SH-SY5Y (cell line): ENCODE results near the gene LMF1.

Source experiments
- GATA2 ChIP-seq: IDR thresholded peaks from 2 replicates; pipeline ENCODE4 v1.6.1; 2011; ENCODE audit warnings: mild to moderate bottlenecking, low read depth, low read length
- GATA3 ChIP-seq: IDR thresholded peaks from 2 replicates; pipeline ENCODE4 v1.6.1; 2011; ENCODE audit warnings: low read depth, mild to moderate bottlenecking, low read length, moderate library complexity

- no peak for TF ChIP-seq GATA2
- no peak for TF ChIP-seq GATA3
Measured at GRCh38 chr16:883340-883739, 87.4 kb downstream of the LMF1 start.
